IMR-90 (cell line): ENCODE data around the gene SNX1. TPM values are rescaled to one million over a fixed set of nuclear protein-coding genes. Genes with fewer than 3 reads are reported as not detected.

Source experiments
- ATAC-seq: fragments of 200-7000 bp; cut with Tn5 transposase; 2 replicates; pipeline ENCODE4 v1.9.1; 2020; ENCODE audit warnings: low read depth, mild to moderate bottlenecking, moderate library complexity
- BruUV-seq: library from RNA; stranded (reverse); fragments of 400-500 nt; replicated peaks from 2 replicates; lab custom pipeline; 2021; lab: Mats Ljungman, UMichigan
- CTCF ChIA-PET: fragments of 300-600 bp; formaldehyde crosslinking; extraction: SDS; loops from one replicate; lab custom pipeline; 2021; ENCODE audit warnings: antibody characterized with exemption; lab: Yijun Ruan, JAX
- POLR2A ChIA-PET: fragments of 300-600 bp; sonication (Branson Sonifier 250); formaldehyde crosslinking; loops from one replicate; lab custom pipeline; 2022; ENCODE audit warnings: antibody characterized with exemption; ENCODE audit not compliant: unreplicated experiment; lab: Charles Lee
- DNase-seq: peaks from one replicate; pipeline ENCODE4 v3.0.0; 2013
- H2AFZ ChIP-seq: replicated peaks from 2 replicates; pipeline ENCODE3; 2013; ENCODE audit warnings: low read length, mild to moderate bottlenecking; ENCODE audit not compliant: poor library complexity
- H2AK5ac ChIP-seq: 2 replicates; pipeline ENCODE4 v1.6.1; 2013; ENCODE audit warnings: low read depth, low read length, inconsistent platforms
- H2AK9ac ChIP-seq: replicated peaks from 2 replicates; pipeline ENCODE3; 2013; ENCODE audit warnings: mild to moderate bottlenecking, low read depth, low read length, moderate library complexity; ENCODE audit not compliant: poor library complexity
- H2BK120ac ChIP-seq: 2 replicates; pipeline ENCODE4 v1.6.1; 2013; ENCODE audit warnings: low read depth, low read length, inconsistent platforms
- H2BK15ac ChIP-seq: 3 replicates; pipeline ENCODE4 v1.6.1; 2013; ENCODE audit warnings: low read depth, low read length, inconsistent platforms
- H2BK20ac ChIP-seq: 2 replicates; pipeline ENCODE4 v1.6.1; 2013; ENCODE audit warnings: low read depth, mild to moderate bottlenecking, inconsistent platforms, low read length, moderate library complexity
- H2BK5ac ChIP-seq: 2 replicates; pipeline ENCODE4 v1.6.1; 2013; ENCODE audit warnings: mild to moderate bottlenecking, low read depth, low read length, inconsistent platforms; ENCODE audit not compliant: poor library complexity, severe bottlenecking
- H3K14ac ChIP-seq: replicated peaks from 2 replicates; pipeline ENCODE4 v1.6.1; 2013; ENCODE audit warnings: low read depth, low read length, inconsistent platforms
- H3K18ac ChIP-seq: 2 replicates; pipeline ENCODE4 v1.6.1; 2013; ENCODE audit warnings: low read depth, low read length, control low read depth
- H3K23ac ChIP-seq: 2 replicates; pipeline ENCODE4 v1.6.1; 2013; ENCODE audit warnings: low read depth, low read length, inconsistent platforms
- H3K27ac ChIP-seq: 2 replicates; pipeline ENCODE4 v1.5.1; 2013; ENCODE audit warnings: mild to moderate bottlenecking, control low read depth, low read length; ENCODE audit not compliant: insufficient read depth
- H3K27me3 ChIP-seq: 2 replicates; pipeline ENCODE4 v1.6.1; 2013; ENCODE audit warnings: low read length; ENCODE audit not compliant: control insufficient read depth, insufficient read depth
- H3K36me3 ChIP-seq: 2 replicates; pipeline ENCODE4 v1.6.1; 2013; ENCODE audit warnings: low read length, mixed read lengths; ENCODE audit not compliant: control insufficient read depth, insufficient read depth
- H3K4ac ChIP-seq: 2 replicates; pipeline ENCODE4 v1.6.1; 2013; ENCODE audit warnings: low read depth, low read length, inconsistent platforms
- H3K4me1 ChIP-seq: 2 replicates; pipeline ENCODE4 v1.6.1; 2013; ENCODE audit warnings: low read length, mixed read lengths; ENCODE audit not compliant: control insufficient read depth, insufficient read depth
- H3K4me2 ChIP-seq: 2 replicates; pipeline ENCODE4 v1.6.1; 2013; ENCODE audit warnings: low read depth, mild to moderate bottlenecking, control low read depth, low read length, moderate library complexity
- H3K4me3 ChIP-seq: 2 replicates; pipeline ENCODE4 v1.5.1; 2013; ENCODE audit warnings: low read depth, mild to moderate bottlenecking, control low read depth, low read length, moderate library complexity; ENCODE audit not compliant: insufficient read depth
- H3K56ac ChIP-seq: 2 replicates; pipeline ENCODE4 v1.6.1; 2013; ENCODE audit warnings: low read length, inconsistent platforms; ENCODE audit not compliant: insufficient read depth; ENCODE audit errors: extremely low read depth
- H3K79me1 ChIP-seq, 2 experiments: 2 replicates each; pipeline ENCODE4 v1.6.1; 2013; ENCODE audit warnings: low read length in 2 of 2, inconsistent platforms in 1 of 2, low read depth in 1 of 2
- H3K9ac ChIP-seq: 2 replicates; pipeline ENCODE4 v1.6.1; 2013; ENCODE audit warnings: low read depth, low read length, control low read depth
- H3K9me1 ChIP-seq: 2 replicates; pipeline ENCODE4 v1.6.1; 2013; ENCODE audit warnings: low read length, inconsistent platforms; ENCODE audit not compliant: insufficient read depth
- H3K9me3 ChIP-seq: 2 replicates; pipeline ENCODE4 v1.6.1; 2013; ENCODE audit warnings: low read length; ENCODE audit not compliant: control insufficient read depth, insufficient read depth
- H4K20me1 ChIP-seq: 2 replicates; pipeline ENCODE4 v1.6.1; 2013; ENCODE audit warnings: low read length, inconsistent platforms; ENCODE audit not compliant: insufficient read depth
- H4K5ac ChIP-seq: 2 replicates; pipeline ENCODE4 v1.6.1; 2013; ENCODE audit warnings: mild to moderate bottlenecking, low read depth, low read length, control low read depth
- H4K8ac ChIP-seq, 2 experiments: 2 replicates each; pipeline ENCODE4 v1.6.1; 2013; ENCODE audit warnings: low read depth in 2 of 2, low read length in 2 of 2, control low read depth in 1 of 2, inconsistent platforms in 1 of 2
- H4K91ac ChIP-seq: 2 replicates; pipeline ENCODE4 v1.6.1; 2013; ENCODE audit warnings: low read depth, low read length, inconsistent platforms; ENCODE audit not compliant: insufficient read depth
- BHLHE40 ChIP-seq: fragments of 150-350 bp; IDR thresholded peaks from 2 replicates; pipeline ENCODE4 v1.6.1; 2016; ENCODE audit warnings: mild to moderate bottlenecking, low read depth, low read length
- MAFK ChIP-seq: IDR thresholded peaks from 2 replicates; pipeline ENCODE4 v1.6.1; 2012; ENCODE audit warnings: low read depth, low read length, improper control_type of control experiment
- MXI1 ChIP-seq: IDR thresholded peaks from 2 replicates; pipeline ENCODE4 v1.6.1; 2012; ENCODE audit warnings: low read depth, mild to moderate bottlenecking, low read length, moderate library complexity, borderline replicate concordance
- SMC3 ChIP-seq: fragments of 150-350 bp; IDR thresholded peaks from 2 replicates; pipeline ENCODE4 v1.6.1; 2016; ENCODE audit warnings: low read depth, mild to moderate bottlenecking, antibody characterized with exemption, low read length, moderate library complexity
- WGBS, 2 experiments: methylation state at CpG; one replicate each; pipeline versions ENCODE4 v1.1.5 to v1.1.7; 2013; ENCODE audit warnings: missing lambda C conversion rate in 2 of 2; ENCODE audit not compliant: insufficient read length in 1 of 2; ENCODE audit errors: extremely low coverage in 2 of 2; 5-methylcytosine and 5-hydroxymethylcytosine counted together
- dilution Hi-C: fragments of 300-500 bp; cut with HindIII; formaldehyde crosslinking; loops from one replicate; pipeline ENCODE4 v1.14.3; 2018; ENCODE audit warnings: low sequenced_read_pairs; ENCODE audit not compliant: unreplicated experiment
- in situ Hi-C: fragments of 300-500 bp; cut with MboI; formaldehyde crosslinking; loops from 3 replicates; pipeline ENCODE4 v1.14.3; 2019; ENCODE audit warnings: low sequenced_read_pairs, inconsistent platforms, mixed read lengths
- intact Hi-C: fragments of 100-400 bp; cut with micrococcal nuclease; formaldehyde crosslinking; loops from 2 replicates; pipeline ENCODE4 v1.10.0; 2022
- polyA plus RNA-seq, 3 experiments: library from polyadenylated mRNA; depleted of rRNA; stranded (reverse); fragments of >200 nt; gene quantifications; 2 replicates each; pipeline ENCODE4 v1.2.3, GENCODE V29; 2012; ENCODE audit warnings: low replicate concordance in 1 of 3
- total RNA-seq: library from RNA; depleted of rRNA; stranded (reverse); fragments of >200 nt; gene quantifications from 2 replicates; pipeline ENCODE4 v1.2.3, GENCODE V29; 2012
- TF ChIP-seq, protein P1 (sequence below): fragments of 150-350 bp; IDR thresholded peaks from 2 replicates; pipeline ENCODE4 v1.6.1; 2017; ENCODE audit warnings: mild to moderate bottlenecking, antibody characterized with exemption, low read length, low read depth

The SNX1 gene
- total and polyA plus RNA-seq, 2 of the 4 experiments (the other 2 are of a cell fraction) = 35.3 to 72.3 TPM

GRCh38 chr15:64092864-64093626, 2.7 kb upstream of the SNX1 start:
- Histone ChIP-seq H3K14ac (peak overlapping the region; percentile 87), H3K27ac (peak overlapping the region; percentile 61), H2BK120ac (peak overlapping the region; percentile 3; the same call in 1 of the 2 replicates), H4K5ac (peak overlapping the region; percentile 39), H2BK5ac (peak overlapping the region; percentile 77), H2BK15ac (no peak overlapping the region), H3K56ac (peak overlapping the region; percentile 45), H3K4me1 (0 out of 2 replicates have a peak, but pooled peaks cover 1% of the 10 kb centered on the region), H3K9ac (peak overlapping the region; percentile 61), H3K27me3 (no peaks in the 10 kb centered on the region), H2AK9ac (peak overlapping the region; percentile 93), H3K4me2 (peak overlapping the region; percentile 79), H2AK5ac (peak overlapping the region; percentile 24), H2AFZ (peak overlapping the region; percentile 95), H4K8ac (peak overlapping the region; percentile 3 to 77), H3K9me3 (no peaks in the 10 kb centered on the region), H3K36me3 (peaks cover 2% of the 10 kb centered on the region), H4K91ac (peak overlapping the region; percentile 29; the same call in 1 of the 2 replicates), H3K4me3 (peak overlapping the region; percentile 71), H3K4ac (peak overlapping the region; percentile 73), H3K23ac (peak overlapping the region; percentile 87), H3K9me1 (peaks cover 2% of the 10 kb centered on the region; the same call in 1 of the 2 replicates), H3K79me1 (peaks cover 21 to 67% of the 10 kb centered on the region in 2 experiments), H3K18ac (no peak overlapping the region; the same call in 1 of the 2 replicates), H4K20me1 (peaks cover 22% of the 10 kb centered on the region; the same call in 1 of the 2 replicates), H2BK20ac (no peak overlapping the region)
- BruUV-seq = no TSS peak
- 0 out of 2 replicates have a peak, but pooled peaks have one; percentile 1 for ATAC-seq
- ChIA-PET CTCF (interaction anchor here (0.5 to 1.2 kb wide), 5 partner anchors 9 to 604 kb away, joined by 3 to 4 read pairs (median 3); no protein-coding TSS in a partner anchor), POLR2A (interaction anchor here (0.5 to 1.0 kb wide), 3 partner anchors 18 to 219 kb away, joined by 3 to 11 read pairs (median 3); no protein-coding TSS in a partner anchor)
- no peak for TF ChIP-seq SMC3
- TF ChIP-seq, protein P1, sequence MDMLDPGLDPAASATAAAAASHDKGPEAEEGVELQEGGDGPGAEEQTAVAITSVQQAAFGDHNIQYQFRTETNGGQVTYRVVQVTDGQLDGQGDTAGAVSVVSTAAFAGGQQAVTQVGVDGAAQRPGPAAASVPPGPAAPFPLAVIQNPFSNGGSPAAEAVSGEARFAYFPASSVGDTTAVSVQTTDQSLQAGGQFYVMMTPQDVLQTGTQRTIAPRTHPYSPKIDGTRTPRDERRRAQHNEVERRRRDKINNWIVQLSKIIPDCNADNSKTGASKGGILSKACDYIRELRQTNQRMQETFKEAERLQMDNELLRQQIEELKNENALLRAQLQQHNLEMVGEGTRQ = peak; percentile 77
- TF ChIP-seq BHLHE40 = no peak
- no peak for TF ChIP-seq MAFK
- TF ChIP-seq MXI1 = peak; percentile 70; the same call in 1 of the 2 replicates
- in situ Hi-C loops (no loop called here), dilution Hi-C loops (no loop called here), intact Hi-C loops (no loop called here)
- peak; percentile 64 for DNase-seq
- 8% methylated on average over 16 of the region's 22 CpGs; no CpG with 5 or more reads in 1 of the 2 experiments for WGBS, 2 experiments
